DOHH2 (cell line): ENCODE results near the gene CDKN2B-AS1.

Experiments
- H3F3A ChIP-seq: fragments of 200-600 bp; sonication (generic), shearing (Covaris generic); 2 replicates; pipeline ENCODE4 v1.6.0; 2016; ENCODE audit warnings: antibody characterized with exemption, mild to moderate bottlenecking; ENCODE audit not compliant: control insufficient read depth, insufficient read depth
- H3K27ac ChIP-seq: fragments of 200-600 bp; sonication (generic); 2 replicates; pipeline ENCODE4 v1.5.1; 2014; ENCODE audit warnings: low read depth, mild to moderate bottlenecking, low read length, moderate library complexity
- H3K27me3 ChIP-seq: fragments of 200-600 bp; sonication (generic); 2 replicates; pipeline ENCODE4 v1.6.1; 2014; ENCODE audit warnings: mild to moderate bottlenecking, low read length, mixed read lengths; ENCODE audit not compliant: control insufficient read depth
- H3K36me3 ChIP-seq: fragments of 200-600 bp; sonication (generic); 2 replicates; pipeline ENCODE4 v1.6.1; 2014; ENCODE audit warnings: mild to moderate bottlenecking, low read length, moderate library complexity, mixed read lengths; ENCODE audit not compliant: control insufficient read depth
- H3K4me1 ChIP-seq: fragments of 200-600 bp; sonication (generic); 2 replicates; pipeline ENCODE4 v1.6.1; 2014; ENCODE audit warnings: mild to moderate bottlenecking, low read length, mixed read lengths; ENCODE audit not compliant: control insufficient read depth
- H3K4me2 ChIP-seq: fragments of 200-600 bp; sonication (generic); 2 replicates; pipeline ENCODE4 v1.6.0; 2014; ENCODE audit warnings: mild to moderate bottlenecking, low read length, moderate library complexity
- H3K4me3 ChIP-seq: fragments of 200-600 bp; sonication (generic); 2 replicates; pipeline ENCODE4 v1.5.1; 2014; ENCODE audit warnings: mild to moderate bottlenecking, low read length, mixed read lengths
- H3K79me2 ChIP-seq: fragments of 200-600 bp; sonication (generic); 2 replicates; pipeline ENCODE4 v1.6.1; 2014; ENCODE audit warnings: mild to moderate bottlenecking, low read length, mixed read lengths; ENCODE audit not compliant: control insufficient read depth
- H3K9me2 ChIP-seq: fragments of 200-600 bp; sonication (generic); replicated peaks from 2 replicates; pipeline ENCODE4 v1.6.1; 2014; ENCODE audit warnings: mild to moderate bottlenecking, low read length, mixed read lengths; ENCODE audit not compliant: control insufficient read depth
- H3K9me3 ChIP-seq: fragments of 200-600 bp; sonication (generic); 2 replicates; pipeline ENCODE4 v1.6.1; 2014; ENCODE audit warnings: antibody characterized with exemption, low read length, mixed read lengths; ENCODE audit not compliant: control insufficient read depth, insufficient read depth
- H4K20me1 ChIP-seq: fragments of 200-600 bp; sonication (generic); 2 replicates; pipeline ENCODE4 v1.6.0; 2014; ENCODE audit warnings: low read depth, mild to moderate bottlenecking, antibody characterized with exemption, low read length, moderate library complexity; ENCODE audit not compliant: control insufficient read depth, insufficient read depth
- EZH2phosphoT487 ChIP-seq: fragments of 200-600 bp; sonication (generic); IDR thresholded peaks from 2 replicates; pipeline ENCODE4 v1.6.1; 2017; ENCODE audit warnings: borderline replicate concordance, mild to moderate bottlenecking, antibody characterized with exemption, low read length, moderate library complexity, mixed read lengths
- TF ChIP-seq, protein P1 (sequence below): fragments of 200-600 bp; sonication (generic); IDR thresholded peaks from one replicate; pipeline ENCODE4 v1.5.1; 2014; ENCODE audit warnings: antibody characterized with exemption, mild to moderate bottlenecking, low read depth, low read length; ENCODE audit not compliant: poor library complexity, severe bottlenecking

Gene CDKN2B-AS1

DNA sequence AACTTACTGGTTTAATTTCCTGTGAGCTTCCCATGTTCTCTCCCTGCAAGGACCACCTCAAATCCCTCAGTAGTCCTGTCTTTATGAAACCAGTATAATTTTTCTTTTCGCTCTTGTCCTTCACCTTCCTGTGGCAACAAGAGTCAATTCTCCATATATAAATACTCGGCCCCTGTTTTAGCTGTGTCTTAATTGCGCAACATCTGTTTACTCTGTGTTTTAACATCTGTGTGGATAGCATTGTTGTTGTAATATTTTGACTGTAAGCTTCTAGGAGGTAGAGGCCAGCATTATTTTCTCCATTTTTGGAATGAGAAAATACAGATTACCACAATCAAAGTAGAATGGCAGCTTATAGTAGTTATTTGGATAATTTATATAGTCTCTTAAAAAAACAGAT, 44.7 kb downstream of the CDKN2B-AS1 start:
- H3K9me2 ChIP-seq, result no peaks in the 10 kb centered on the region
- H3K79me2 ChIP-seq, result no peaks in the 10 kb centered on the region
- TF ChIP-seq, protein P1, sequence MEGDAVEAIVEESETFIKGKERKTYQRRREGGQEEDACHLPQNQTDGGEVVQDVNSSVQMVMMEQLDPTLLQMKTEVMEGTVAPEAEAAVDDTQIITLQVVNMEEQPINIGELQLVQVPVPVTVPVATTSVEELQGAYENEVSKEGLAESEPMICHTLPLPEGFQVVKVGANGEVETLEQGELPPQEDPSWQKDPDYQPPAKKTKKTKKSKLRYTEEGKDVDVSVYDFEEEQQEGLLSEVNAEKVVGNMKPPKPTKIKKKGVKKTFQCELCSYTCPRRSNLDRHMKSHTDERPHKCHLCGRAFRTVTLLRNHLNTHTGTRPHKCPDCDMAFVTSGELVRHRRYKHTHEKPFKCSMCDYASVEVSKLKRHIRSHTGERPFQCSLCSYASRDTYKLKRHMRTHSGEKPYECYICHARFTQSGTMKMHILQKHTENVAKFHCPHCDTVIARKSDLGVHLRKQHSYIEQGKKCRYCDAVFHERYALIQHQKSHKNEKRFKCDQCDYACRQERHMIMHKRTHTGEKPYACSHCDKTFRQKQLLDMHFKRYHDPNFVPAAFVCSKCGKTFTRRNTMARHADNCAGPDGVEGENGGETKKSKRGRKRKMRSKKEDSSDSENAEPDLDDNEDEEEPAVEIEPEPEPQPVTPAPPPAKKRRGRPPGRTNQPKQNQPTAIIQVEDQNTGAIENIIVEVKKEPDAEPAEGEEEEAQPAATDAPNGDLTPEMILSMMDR, result no peak
- no peak for TF ChIP-seq EZH2phosphoT487
- H3K27me3 ChIP-seq, result no peaks in the 10 kb centered on the region
- H3K9me3 ChIP-seq, result no peaks in the 10 kb centered on the region
- H3K4me1 ChIP-seq, result no peaks in the 10 kb centered on the region
- no peaks in the 10 kb centered on the region for H3K36me3 ChIP-seq
- H3K4me2 ChIP-seq, result no peak overlapping the region
- H3K4me3 ChIP-seq, result no peak overlapping the region
- no peaks in the 10 kb centered on the region for H4K20me1 ChIP-seq
- H3K27ac ChIP-seq, result no peak overlapping the region
- H3F3A ChIP-seq, result no peaks in the 10 kb centered on the region

GRCh38 chr9:22040760-22041159, 46.2 kb downstream of the CDKN2B-AS1 start:
- H3F3A ChIP-seq, result no peaks in the 10 kb centered on the region
- TF ChIP-seq, protein P1, result no peak
- no peaks in the 10 kb centered on the region for H3K27me3 ChIP-seq
- H3K4me1 ChIP-seq, result no peaks in the 10 kb centered on the region
- H3K4me2 ChIP-seq, result no peak overlapping the region
- no peaks in the 10 kb centered on the region for H3K79me2 ChIP-seq
- H3K4me3 ChIP-seq, result no peak overlapping the region
- H4K20me1 ChIP-seq, result no peaks in the 10 kb centered on the region
- no peaks in the 10 kb centered on the region for H3K9me3 ChIP-seq
- H3K27ac ChIP-seq, result no peak overlapping the region
- H3K36me3 ChIP-seq, result no peaks in the 10 kb centered on the region
- no peaks in the 10 kb centered on the region for H3K9me2 ChIP-seq

- H3K4me1 ChIP-seq, result no peaks in the 10 kb centered on the region
- TF ChIP-seq EZH2phosphoT487, result no peak
- TF ChIP-seq, protein P1, result no peak
- H3K36me3 ChIP-seq, result no peaks in the 10 kb centered on the region
- no peaks in the 10 kb centered on the region for H3K9me2 ChIP-seq
- no peak overlapping the region for H3K4me3 ChIP-seq
- no peaks in the 10 kb centered on the region for H4K20me1 ChIP-seq
- no peaks in the 10 kb centered on the region for H3F3A ChIP-seq
- H3K27ac ChIP-seq, result no peak overlapping the region
- no peaks in the 10 kb centered on the region for H3K9me3 ChIP-seq
- no peaks in the 10 kb centered on the region for H3K79me2 ChIP-seq
- no peaks in the 10 kb centered on the region for H3K27me3 ChIP-seq
- no peak overlapping the region for H3K4me2 ChIP-seq
Observed at GRCh38 chr9:22041344-22041743, 46.8 kb downstream of the CDKN2B-AS1 start.

DNA sequence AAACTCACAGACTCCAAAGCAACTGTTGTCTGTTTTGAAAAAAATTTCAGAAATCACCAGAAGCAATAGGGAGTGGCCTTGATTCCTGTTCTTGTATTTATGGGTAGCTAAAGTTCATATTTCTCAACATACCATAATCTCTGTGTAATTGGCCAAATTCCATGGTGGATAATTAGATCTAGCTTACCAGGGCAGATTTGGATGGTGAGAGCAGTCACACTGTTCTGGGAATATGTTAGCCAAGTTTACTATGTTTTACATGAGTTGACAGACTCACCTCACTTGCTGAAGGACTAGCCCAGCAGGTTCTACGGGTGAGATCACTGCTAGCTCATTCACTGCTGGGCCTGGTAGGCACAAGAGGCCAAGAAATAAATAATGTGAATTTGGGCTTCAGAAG, 47.2 kb downstream of the CDKN2B-AS1 start:
- TF ChIP-seq, protein P1, result no peak
- TF ChIP-seq EZH2phosphoT487, result no peak
- Histone ChIP-seq H3K9me3 (no peaks in the 10 kb centered on the region), H3K4me1 (no peaks in the 10 kb centered on the region), H3K36me3 (no peaks in the 10 kb centered on the region), H3K4me3 (no peak overlapping the region), H3K27ac (no peak overlapping the region), H3K79me2 (no peaks in the 10 kb centered on the region), H4K20me1 (no peaks in the 10 kb centered on the region), H3F3A (no peaks in the 10 kb centered on the region), H3K27me3 (no peaks in the 10 kb centered on the region), H3K4me2 (no peak overlapping the region), H3K9me2 (no peaks in the 10 kb centered on the region)
